Spinal cord (tissue), 10 donors: Measurements from ENCODE around the gene PRF1. TPM values are rescaled to one million over a fixed set of nuclear protein-coding genes. Genes with fewer than 3 reads are reported as not detected.
A peak's percentile ranks its signal among the peaks of the same experiment; 100 is the strongest.

Experiments
- DNase-seq, 6 donors: peaks; one replicate each; pipeline versions ENCODE4 v3.0.0 to v3.0.0-alpha.2; 2013 to 2015; ENCODE audit warnings: low spot score in 6 of 6, low read depth in 4 of 6
- H3K27ac ChIP-seq: one replicate; pipeline ENCODE4 v1.5.1; 2013; ENCODE audit warnings: low read depth, low read length, control low read depth
- H3K27me3 ChIP-seq: one replicate; pipeline ENCODE4 v1.6.1; 2013; ENCODE audit warnings: low read length; ENCODE audit not compliant: control insufficient read depth, insufficient read depth
- H3K36me3 ChIP-seq: one replicate; pipeline ENCODE4 v1.6.1; 2013; ENCODE audit warnings: low read length; ENCODE audit not compliant: control insufficient read depth, insufficient read depth
- H3K4me1 ChIP-seq: one replicate; pipeline ENCODE4 v1.6.1; 2013; ENCODE audit warnings: low read length; ENCODE audit not compliant: control insufficient read depth, insufficient read depth
- H3K4me3 ChIP-seq: one replicate; pipeline ENCODE4 v1.5.1; 2013; ENCODE audit warnings: low read depth, low read length, control low read depth
- H3K9me3 ChIP-seq: one replicate; pipeline ENCODE4 v1.6.1; 2013; ENCODE audit warnings: low read length; ENCODE audit not compliant: control insufficient read depth, insufficient read depth
- WGBS: methylation state at CpG from one replicate; pipeline ENCODE4 v1.1.5; 2013; ENCODE audit warnings: missing lambda C conversion rate; ENCODE audit not compliant: insufficient coverage; 5-methylcytosine and 5-hydroxymethylcytosine counted together
- polyA plus RNA-seq, 2 donors: library from polyadenylated mRNA; unstranded; fragments of 120-200 nt; gene quantifications; one replicate each; pipeline ENCODE4 v1.2.1, GENCODE V29; 2013; ENCODE audit not compliant: insufficient read length in 2 of 2
- total RNA-seq, 2 donors: library from RNA; depleted of rRNA in 1 of 2; stranded (reverse); fragments of 120-200 nt in 1 of 2; fragments of >200 nt in 1 of 2; gene quantifications; one replicate each; pipeline versions ENCODE4 v1.2.3 to v1.2.4, GENCODE V29; 2013 to 2014
- donor health status: healthy.

Gene PRF1
- total and polyA plus RNA-seq, 4 donors = 0.16 to 0.44 (median 0.39) TPM

DNA sequence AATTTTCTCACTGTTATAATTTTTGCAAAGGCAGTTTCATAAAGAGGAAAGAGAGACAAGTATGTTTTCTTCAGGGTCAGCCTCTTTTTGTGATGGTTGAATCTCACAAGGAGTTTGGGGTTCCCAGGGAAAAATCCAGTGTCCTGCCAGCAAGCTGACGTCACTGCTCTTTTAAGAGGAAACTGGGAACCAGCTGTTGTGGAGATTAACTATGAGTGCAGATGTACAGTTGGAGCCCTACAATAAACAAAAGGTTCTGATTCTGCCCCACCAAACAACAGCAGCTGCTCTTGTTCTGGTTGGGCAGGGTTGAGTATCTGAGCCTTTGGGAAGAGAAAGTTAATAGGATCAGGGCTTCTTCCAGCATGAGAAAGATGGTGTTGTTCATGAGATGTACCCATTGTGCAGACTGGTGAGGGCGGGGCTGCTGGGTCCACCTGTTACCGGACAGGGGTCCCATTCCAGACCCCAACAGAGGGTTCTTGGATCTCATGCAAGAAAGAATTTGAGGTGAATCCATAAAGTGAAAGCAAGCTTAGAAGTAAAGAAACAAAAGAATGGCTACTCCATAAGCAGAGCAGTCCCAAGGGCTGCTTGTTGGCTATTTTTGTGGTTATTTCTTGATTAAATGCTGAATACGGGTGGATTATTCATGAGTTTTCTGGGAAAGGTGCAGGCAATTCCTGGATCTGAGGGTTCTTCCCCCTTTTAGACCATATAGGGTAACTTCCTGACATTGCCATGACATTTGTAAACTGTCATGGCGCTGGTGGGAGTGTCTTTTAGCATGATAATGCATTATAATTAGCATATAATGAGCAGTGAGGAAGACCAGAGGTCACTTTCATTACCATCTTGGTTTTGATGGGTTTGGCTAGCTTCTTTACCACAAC, 12.5 kb downstream of the PRF1 start:
- WGBS = 74% methylated on average over 3 of the region's 5 CpGs
- Histone ChIP-seq H3K27me3 (no peaks in the 10 kb centered on the region), H3K27ac (peak overlapping the region; percentile 25), H3K9me3 (no peaks in the 10 kb centered on the region), H3K4me3 (no peak overlapping the region), H3K36me3 (no peaks in the 10 kb centered on the region), H3K4me1 (peaks cover 17% of the 10 kb centered on the region)
- peak in 1 of 6 donors; percentile 46 for DNase-seq

GRCh38 chr10:70588859-70589570, 13.5 kb downstream of the PRF1 start:
- WGBS = 77% methylated on average over 5 of the region's 10 CpGs
- peaks cover 23% of the 10 kb centered on the region for H3K4me1 ChIP-seq
- DNase-seq = no peak

DNA sequence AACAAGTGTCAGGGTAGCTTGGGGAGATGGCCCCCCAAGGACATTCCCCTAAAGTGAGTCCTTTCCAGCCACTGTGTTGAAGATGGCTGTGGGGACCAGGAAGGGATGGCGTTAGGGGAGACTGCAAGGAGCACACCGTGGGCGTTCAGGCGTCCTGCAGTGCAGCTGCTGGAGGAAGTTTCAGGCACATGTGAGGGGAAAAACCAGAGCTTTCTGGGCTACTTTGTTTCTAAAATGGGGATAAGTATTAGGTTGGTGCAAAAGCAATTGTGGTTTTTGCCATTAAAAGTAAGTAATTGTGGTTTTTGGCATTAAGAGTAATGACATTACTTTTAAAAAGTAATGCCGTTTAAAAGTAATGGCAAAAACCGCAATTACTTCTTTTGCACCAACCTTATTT, 14.3 kb downstream of the PRF1 start:
- DNase-seq = no peak
- H3K27me3 ChIP-seq = no peaks in the 10 kb centered on the region
- no peaks in the 10 kb centered on the region for H3K9me3 ChIP-seq
- peaks cover 23% of the 10 kb centered on the region for H3K4me1 ChIP-seq
- H3K36me3 ChIP-seq = no peaks in the 10 kb centered on the region
- 64% methylated on average over 4 of the region's 6 CpGs for WGBS
- no peak overlapping the region for H3K27ac ChIP-seq
- no peak overlapping the region for H3K4me3 ChIP-seq

More at GRCh38 chr10:70588859-70589570, 13.5 kb downstream of the PRF1 start:
- H3K4me3 ChIP-seq = no peak overlapping the region
- no peaks in the 10 kb centered on the region for H3K9me3 ChIP-seq
- H3K27me3 ChIP-seq = no peaks in the 10 kb centered on the region
- no peak overlapping the region for H3K27ac ChIP-seq
- H3K36me3 ChIP-seq = no peaks in the 10 kb centered on the region

GRCh38 chr10:70587045-70587658, 15.4 kb downstream of the PRF1 start:
- H3K4me3 ChIP-seq = no peak overlapping the region
- H3K4me1 ChIP-seq = peaks cover 23% of the 10 kb centered on the region
- no peaks in the 10 kb centered on the region for H3K27me3 ChIP-seq
- H3K36me3 ChIP-seq = no peaks in the 10 kb centered on the region
- no peak for DNase-seq
- H3K27ac ChIP-seq = no peak overlapping the region
- 75% methylated on average over 3 of the region's 8 CpGs for WGBS
- H3K9me3 ChIP-seq = no peaks in the 10 kb centered on the region

GRCh38 chr10:70586348-70586930, 16.1 kb downstream of the PRF1 start:
- 93% methylated on average over 2 of the region's 8 CpGs for WGBS
- Histone ChIP-seq H3K27ac (no peak overlapping the region), H3K4me3 (no peak overlapping the region), H3K36me3 (no peaks in the 10 kb centered on the region), H3K27me3 (no peaks in the 10 kb centered on the region), H3K9me3 (no peaks in the 10 kb centered on the region), H3K4me1 (peaks cover 23% of the 10 kb centered on the region)
- DNase-seq = no peak

GRCh38 chr10:70585578-70586169, 16.9 kb downstream of the PRF1 start:
- no peak overlapping the region for H3K4me3 ChIP-seq
- no peak overlapping the region for H3K27ac ChIP-seq
- no peak for DNase-seq
- no peaks in the 10 kb centered on the region for H3K27me3 ChIP-seq
- no peaks in the 10 kb centered on the region for H3K36me3 ChIP-seq
- H3K4me1 ChIP-seq = peaks cover 23% of the 10 kb centered on the region
- H3K9me3 ChIP-seq = no peaks in the 10 kb centered on the region
- WGBS = 80% methylated on average over 2 of the region's 8 CpGs

DNA sequence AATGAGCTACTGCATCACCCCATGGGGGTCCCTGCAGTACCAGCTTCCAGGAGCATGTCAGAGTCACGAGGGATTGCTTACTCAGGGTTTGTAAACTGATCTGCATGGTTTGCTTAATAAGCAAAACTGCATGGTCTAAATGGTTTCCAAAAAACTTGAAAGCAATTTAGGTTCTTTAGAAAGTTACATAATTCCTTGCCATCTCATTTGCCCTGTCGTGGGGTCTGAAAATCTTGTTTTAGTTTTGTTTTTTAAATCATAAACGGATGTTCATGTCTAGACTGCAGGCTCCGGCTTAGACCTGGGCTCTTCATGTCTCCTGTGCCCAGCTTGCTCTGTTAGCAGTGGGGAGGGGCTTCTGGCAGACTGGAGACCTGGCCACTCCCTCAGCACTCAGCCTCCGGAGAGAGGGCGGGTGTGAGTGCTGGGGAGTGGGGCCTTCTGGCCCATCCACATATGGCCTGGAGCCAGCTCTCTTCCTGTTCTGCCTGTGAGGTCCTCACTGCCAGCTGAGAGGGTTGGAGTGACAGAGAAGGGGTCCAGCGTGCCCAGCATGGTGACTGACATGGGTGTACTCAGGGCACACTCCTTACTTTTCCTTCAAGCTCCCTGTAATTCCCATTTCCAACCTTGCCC, 17.5 kb downstream of the PRF1 start:
- Histone ChIP-seq H3K4me3 (no peak overlapping the region), H3K9me3 (no peaks in the 10 kb centered on the region), H3K36me3 (no peaks in the 10 kb centered on the region), H3K27ac (no peak overlapping the region), H3K27me3 (no peaks in the 10 kb centered on the region), H3K4me1 (peaks cover 23% of the 10 kb centered on the region)
- peak in 2 of 6 donors; percentile 77 to 80 for DNase-seq
- 38% methylated on average over 5 of the region's 7 CpGs for WGBS

- no peaks in the 10 kb centered on the region for H3K9me3 ChIP-seq
- no peak overlapping the region for H3K27ac ChIP-seq
- DNase-seq = no peak
- H3K4me3 ChIP-seq = no peak overlapping the region
- H3K4me1 ChIP-seq = peaks cover 23% of the 10 kb centered on the region
- H3K27me3 ChIP-seq = no peaks in the 10 kb centered on the region
- 83% methylated on average over 8 of the region's 11 CpGs for WGBS
- no peaks in the 10 kb centered on the region for H3K36me3 ChIP-seq
Measured at GRCh38 chr10:70584366-70584765, 18.2 kb downstream of the PRF1 start.

DNA sequence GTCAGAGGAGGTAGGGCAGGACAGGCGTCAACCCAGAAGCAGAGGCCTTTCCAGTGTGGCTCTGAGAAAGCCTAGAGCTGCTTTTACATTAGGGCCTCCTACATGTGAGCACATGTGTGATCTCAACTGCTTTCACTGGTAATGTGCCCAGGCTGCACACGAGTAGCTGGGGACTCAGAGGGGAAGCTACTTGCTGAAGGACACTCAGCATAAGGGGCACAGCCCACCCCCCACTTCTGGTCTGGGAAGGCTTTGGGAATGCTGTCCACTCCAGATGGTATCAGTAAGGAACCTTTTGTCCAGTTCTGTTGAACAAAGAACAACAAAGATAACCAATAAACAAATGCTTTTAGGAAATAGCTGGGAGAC, 18.9 kb downstream of the PRF1 start:
- no peaks in the 10 kb centered on the region for H3K27me3 ChIP-seq
- 94% methylated on average over 2 of the region's 2 CpGs for WGBS
- no peak for DNase-seq
- H3K27ac ChIP-seq = peak overlapping the region; percentile 3
- no peaks in the 10 kb centered on the region for H3K9me3 ChIP-seq
- no peak overlapping the region for H3K4me3 ChIP-seq
- peaks cover 23% of the 10 kb centered on the region for H3K4me1 ChIP-seq
- H3K36me3 ChIP-seq = no peaks in the 10 kb centered on the region
